Progenitor cell of endocrine pancreas (in vitro differentiated cells): ENCODE measurements around the gene CD80. TPM values are rescaled to one million over a fixed set of nuclear protein-coding genes. Genes with fewer than 3 reads are reported as not detected.

Experiments
- DNase-seq: peaks from one replicate; pipeline ENCODE4 v3.0.0; 2021; ENCODE audit warnings: low spot score; ENCODE audit not compliant: unreplicated experiment
- H3K27ac Mint-ChIP-seq: 2 replicates; pipeline ENCODE4 v1.8.0; 2021; ENCODE audit warnings: mild to moderate bottlenecking, moderate library complexity, mixed read lengths
- H3K27me3 Mint-ChIP-seq: 2 replicates; pipeline ENCODE4 v1.8.0; 2021; ENCODE audit warnings: mixed read lengths
- H3K36me3 Mint-ChIP-seq: 2 replicates; pipeline ENCODE4 v1.8.0; 2022; ENCODE audit warnings: mixed read lengths; ENCODE audit not compliant: insufficient read depth
- H3K4me1 Mint-ChIP-seq: 2 replicates; pipeline ENCODE4 v1.8.0; 2021; ENCODE audit warnings: low read depth, mixed read lengths
- H3K4me3 Mint-ChIP-seq: 2 replicates; pipeline ENCODE4 v1.8.0; 2021; ENCODE audit warnings: low read depth, mild to moderate bottlenecking, moderate library complexity, mixed read lengths
- H3K9me3 Mint-ChIP-seq: 2 replicates; pipeline ENCODE4 v1.8.0; 2021; ENCODE audit warnings: low read depth, mixed read lengths
- CTCF ChIP-seq: fragments of 200-600 bp; sonication (generic); IDR thresholded peaks from one replicate; pipeline ENCODE4 v1.5.0; 2021; ENCODE audit warnings: antibody characterized with exemption, mild to moderate bottlenecking; ENCODE audit not compliant: unreplicated experiment
- total RNA-seq: library from RNA; stranded (reverse); gene quantifications from 2 replicates; pipeline ENCODE4 v1.2.1, GENCODE V29; 2021

The CD80 gene
- total RNA-seq, 1 donor from 2014 or later: 0.24 TPM

GRCh38 chr3:119589102-119589773, 29.8 kb upstream of the CD80 start:
- Mint-ChIP-seq H3K27ac (no peak overlapping the region), H3K9me3 (peaks cover 9% of the 10 kb centered on the region), H3K27me3 (peaks cover 7% of the 10 kb centered on the region), H3K4me1 (no peaks in the 10 kb centered on the region), H3K4me3 (no peak overlapping the region), H3K36me3 (peaks cover 1% of the 10 kb centered on the region)
- no peak for TF ChIP-seq CTCF
- DNase-seq: no peak

- no peak for TF ChIP-seq CTCF
- Mint-ChIP-seq H3K27me3 (peaks cover 7% of the 10 kb centered on the region), H3K36me3 (peaks cover 1% of the 10 kb centered on the region), H3K9me3 (peaks cover 9% of the 10 kb centered on the region), H3K4me1 (no peaks in the 10 kb centered on the region), H3K4me3 (no peak overlapping the region), H3K27ac (no peak overlapping the region)
- DNase-seq: no peak
These were observed 28.7 kb upstream of the CD80 start for GRCh38 chr3:119588112-119588511.

- H3K27ac Mint-ChIP-seq: no peak overlapping the region
- no peak for TF ChIP-seq CTCF
- peaks cover 9% of the 10 kb centered on the region for H3K9me3 Mint-ChIP-seq
- H3K27me3 Mint-ChIP-seq: peaks cover 12% of the 10 kb centered on the region
- no peak overlapping the region for H3K4me3 Mint-ChIP-seq
- no peak for DNase-seq
- no peaks in the 10 kb centered on the region for H3K4me1 Mint-ChIP-seq
- H3K36me3 Mint-ChIP-seq: peaks cover 1% of the 10 kb centered on the region
These were observed 27.3 kb upstream of the CD80 start for GRCh38 chr3:119586733-119587172.

- Mint-ChIP-seq H3K4me3 (no peak overlapping the region), H3K36me3 (peaks cover 1% of the 10 kb centered on the region), H3K27me3 (peaks cover 15% of the 10 kb centered on the region), H3K9me3 (peaks cover 9% of the 10 kb centered on the region), H3K4me1 (no peaks in the 10 kb centered on the region), H3K27ac (no peak overlapping the region)
- no peak for TF ChIP-seq CTCF
- no peak for DNase-seq
These were observed 26.6 kb upstream of the CD80 start for GRCh38 chr3:119585856-119586570.

GRCh38 chr3:119585208-119585607, 25.8 kb upstream of the CD80 start:
- H3K4me3 Mint-ChIP-seq: no peak overlapping the region
- DNase-seq: no peak
- peaks cover 1% of the 10 kb centered on the region for H3K36me3 Mint-ChIP-seq
- peaks cover 8% of the 10 kb centered on the region for H3K9me3 Mint-ChIP-seq
- no peak for TF ChIP-seq CTCF
- H3K27ac Mint-ChIP-seq: no peak overlapping the region
- peaks cover 5% of the 10 kb centered on the region for H3K4me1 Mint-ChIP-seq
- peaks cover 15% of the 10 kb centered on the region for H3K27me3 Mint-ChIP-seq
